ENCODE results near the gene LEP.

GRCh38 chr7:128227271-128227670 is 13.8 kb upstream of the LEP start:
- TF ChIP-seq, protein P1, sequence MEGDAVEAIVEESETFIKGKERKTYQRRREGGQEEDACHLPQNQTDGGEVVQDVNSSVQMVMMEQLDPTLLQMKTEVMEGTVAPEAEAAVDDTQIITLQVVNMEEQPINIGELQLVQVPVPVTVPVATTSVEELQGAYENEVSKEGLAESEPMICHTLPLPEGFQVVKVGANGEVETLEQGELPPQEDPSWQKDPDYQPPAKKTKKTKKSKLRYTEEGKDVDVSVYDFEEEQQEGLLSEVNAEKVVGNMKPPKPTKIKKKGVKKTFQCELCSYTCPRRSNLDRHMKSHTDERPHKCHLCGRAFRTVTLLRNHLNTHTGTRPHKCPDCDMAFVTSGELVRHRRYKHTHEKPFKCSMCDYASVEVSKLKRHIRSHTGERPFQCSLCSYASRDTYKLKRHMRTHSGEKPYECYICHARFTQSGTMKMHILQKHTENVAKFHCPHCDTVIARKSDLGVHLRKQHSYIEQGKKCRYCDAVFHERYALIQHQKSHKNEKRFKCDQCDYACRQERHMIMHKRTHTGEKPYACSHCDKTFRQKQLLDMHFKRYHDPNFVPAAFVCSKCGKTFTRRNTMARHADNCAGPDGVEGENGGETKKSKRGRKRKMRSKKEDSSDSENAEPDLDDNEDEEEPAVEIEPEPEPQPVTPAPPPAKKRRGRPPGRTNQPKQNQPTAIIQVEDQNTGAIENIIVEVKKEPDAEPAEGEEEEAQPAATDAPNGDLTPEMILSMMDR (IDR thresholded peaks at IDR 0.05; ENCODE audit: control extremely low read depth in 1 of 3, insufficient read depth in 1 of 3, low read depth in 1 of 3, low read length in 3 of 3), result no peak
- TF ChIP-seq EGR1 (IDR thresholded peaks at IDR 0.05; ENCODE audit: borderline replicate concordance, low read depth, low read length) (no peak), POLR2AphosphoS5 (IDR thresholded peaks at IDR 0.05; ENCODE audit: low read depth, low read length) (no peak), POLR2A (IDR thresholded peaks at IDR 0.05; ENCODE audit: control extremely low read depth in 1 of 2, low read depth in 2 of 2, low read length in 2 of 2) (no peak), KDM5A (IDR thresholded peaks at IDR 0.05; ENCODE audit: low read length) (no peak)
